Measurements from ENCODE around the gene MXRA5.
"Not testable (repeated sequence)": the region's sequence is repeated elsewhere in the genome, so short reads cannot be mapped to it uniquely, and the experiment has no call there.

MXRA5 gene

GRCh38 chrX:3352741-3353140 is 6.3 kb upstream of the MXRA5 start:
- DNase-seq, H3K36me3 Mint-ChIP-seq, CTCF ChIA-PET, H3K4me1 Mint-ChIP-seq, H3K27me3 Mint-ChIP-seq, H3K4me3 Mint-ChIP-seq, H3K27ac Mint-ChIP-seq, H3K9me3 Mint-ChIP-seq: not testable (repeated sequence)

- Mint-ChIP-seq H3K36me3 (no peaks in the 10 kb centered on the region), H3K4me1 (no peaks in the 10 kb centered on the region), H3K4me3 (no peak overlapping the region), H3K9me3 (peaks cover 2% of the 10 kb centered on the region), H3K27ac (no peak overlapping the region), H3K27me3 (peaks cover 10% of the 10 kb centered on the region)
- CTCF ChIA-PET: no interaction called here
- DNase-seq: no peak
Observed at GRCh38 chrX:3351276-3351675, 4.8 kb upstream of the MXRA5 start.

GRCh38 chrX:3348191-3348590 is 1.7 kb upstream of the MXRA5 start:
- Mint-ChIP-seq H3K27ac (no peak overlapping the region), H3K4me3 (no peak overlapping the region), H3K27me3 (peaks cover 40% of the 10 kb centered on the region), H3K9me3 (peaks cover 2% of the 10 kb centered on the region), H3K36me3 (no peaks in the 10 kb centered on the region), H3K4me1 (no peaks in the 10 kb centered on the region)
- no peak for DNase-seq
- CTCF ChIA-PET: no interaction called here

- Mint-ChIP-seq H3K4me3 (no peak overlapping the region), H3K4me1 (no peaks in the 10 kb centered on the region), H3K36me3 (no peaks in the 10 kb centered on the region), H3K9me3 (peaks cover 2% of the 10 kb centered on the region), H3K27ac (no peak overlapping the region), H3K27me3 (peaks cover 40% of the 10 kb centered on the region)
- DNase-seq: no peak
- CTCF ChIA-PET: no interaction called here
Observed at GRCh38 chrX:3345281-3346191, 916 bp downstream of the MXRA5 start.

- H3K36me3 Mint-ChIP-seq, H3K27ac Mint-ChIP-seq, H3K9me3 Mint-ChIP-seq, DNase-seq, CTCF ChIA-PET, H3K4me1 Mint-ChIP-seq, H3K4me3 Mint-ChIP-seq: not testable (repeated sequence)
- peaks cover 40% of the 10 kb centered on the region for H3K27me3 Mint-ChIP-seq
Observed at GRCh38 chrX:3343569-3343968, 2.9 kb downstream of the MXRA5 start.

GRCh38 chrX:3340016-3340415 is 6.4 kb downstream of the MXRA5 start:
- Mint-ChIP-seq H3K9me3 (no peaks in the 10 kb centered on the region), H3K36me3 (no peaks in the 10 kb centered on the region), H3K4me1 (no peaks in the 10 kb centered on the region), H3K27me3 (peaks cover 17% of the 10 kb centered on the region), H3K27ac (no peak overlapping the region), H3K4me3 (no peak overlapping the region)
- DNase-seq: no peak
- CTCF ChIA-PET: no interaction called here

- Mint-ChIP-seq H3K27me3 (no peaks in the 10 kb centered on the region), H3K27ac (no peak overlapping the region), H3K4me3 (no peak overlapping the region), H3K36me3 (no peaks in the 10 kb centered on the region), H3K9me3 (no peaks in the 10 kb centered on the region), H3K4me1 (no peaks in the 10 kb centered on the region)
- CTCF ChIA-PET: no interaction called here
- no peak for DNase-seq
Observed at GRCh38 chrX:3326681-3327080, 19.8 kb downstream of the MXRA5 start.

GRCh38 chrX:3320471-3321046 is 25.9 kb downstream of the MXRA5 start:
- CTCF ChIA-PET: no interaction called here
- Mint-ChIP-seq H3K4me3 (no peak overlapping the region), H3K9me3 (no peaks in the 10 kb centered on the region), H3K27me3 (no peaks in the 10 kb centered on the region), H3K36me3 (no peaks in the 10 kb centered on the region), H3K4me1 (no peaks in the 10 kb centered on the region), H3K27ac (no peak overlapping the region)
- no peak for DNase-seq

GRCh38 chrX:3317191-3317718 is 29.2 kb downstream of the MXRA5 start:
- Mint-ChIP-seq H3K27ac (no peak overlapping the region), H3K4me3 (no peak overlapping the region), H3K9me3 (no peaks in the 10 kb centered on the region), H3K36me3 (no peaks in the 10 kb centered on the region), H3K4me1 (no peaks in the 10 kb centered on the region), H3K27me3 (no peaks in the 10 kb centered on the region)
- DNase-seq: no peak
- CTCF ChIA-PET: no interaction called here

GRCh38 chrX:3312109-3312508 is 34.3 kb downstream of the MXRA5 start:
- CTCF ChIA-PET: no interaction called here
- Mint-ChIP-seq H3K27ac (no peak overlapping the region), H3K9me3 (no peaks in the 10 kb centered on the region), H3K27me3 (no peaks in the 10 kb centered on the region), H3K4me3 (no peak overlapping the region), H3K4me1 (no peaks in the 10 kb centered on the region), H3K36me3 (no peaks in the 10 kb centered on the region)
- no peak for DNase-seq

GRCh38 chrX:3307881-3308280 is 38.6 kb downstream of the MXRA5 start:
- Mint-ChIP-seq H3K4me1 (no peaks in the 10 kb centered on the region), H3K4me3 (no peak overlapping the region), H3K36me3 (no peaks in the 10 kb centered on the region), H3K9me3 (no peaks in the 10 kb centered on the region), H3K27me3 (no peaks in the 10 kb centered on the region), H3K27ac (no peak overlapping the region)
- no peak for DNase-seq
- CTCF ChIA-PET: no interaction called here

- DNase-seq: no peak
- no peak overlapping the region for H3K4me3 Mint-ChIP-seq
- CTCF ChIA-PET: no interaction called here
- H3K9me3 Mint-ChIP-seq: no peaks in the 10 kb centered on the region
- H3K27me3 Mint-ChIP-seq: no peaks in the 10 kb centered on the region
- no peaks in the 10 kb centered on the region for H3K36me3 Mint-ChIP-seq
- no peak overlapping the region for H3K27ac Mint-ChIP-seq
- H3K4me1 Mint-ChIP-seq: no peaks in the 10 kb centered on the region
Observed at GRCh38 chrX:3299636-3300035, 46.8 kb downstream of the MXRA5 start.

GRCh38 chrX:3295731-3296130 is 50.7 kb downstream of the MXRA5 start:
- CTCF ChIA-PET: no interaction called here
- H3K36me3 Mint-ChIP-seq: no peaks in the 10 kb centered on the region
- no peak overlapping the region for H3K27ac Mint-ChIP-seq
- H3K4me1 Mint-ChIP-seq: no peaks in the 10 kb centered on the region
- no peak for DNase-seq
- no peaks in the 10 kb centered on the region for H3K27me3 Mint-ChIP-seq
- no peaks in the 10 kb centered on the region for H3K9me3 Mint-ChIP-seq
- H3K4me3 Mint-ChIP-seq: no peak overlapping the region

GRCh38 chrX:3293251-3293650 is 53.2 kb downstream of the MXRA5 start:
- Mint-ChIP-seq H3K27me3 (no peaks in the 10 kb centered on the region), H3K36me3 (no peaks in the 10 kb centered on the region), H3K4me3 (no peak overlapping the region), H3K27ac (no peak overlapping the region), H3K9me3 (no peaks in the 10 kb centered on the region), H3K4me1 (no peaks in the 10 kb centered on the region)
- no peak for DNase-seq
- CTCF ChIA-PET: no interaction called here

- Mint-ChIP-seq H3K4me1 (no peaks in the 10 kb centered on the region), H3K9me3 (no peaks in the 10 kb centered on the region), H3K27me3 (no peaks in the 10 kb centered on the region), H3K36me3 (no peaks in the 10 kb centered on the region), H3K4me3 (no peak overlapping the region), H3K27ac (no peak overlapping the region)
- DNase-seq: no peak
- CTCF ChIA-PET: no interaction called here
Observed at GRCh38 chrX:3290561-3290960, 55.9 kb downstream of the MXRA5 start.

Measured in activated naive CD4-positive, alpha-beta T cell treated with anti-CD3 and anti-CD28 coated beads, Interleukin-2, amount 10 ng/mL, durations not matched to agents 7 days and 5 days (primary cell).